ENCODE data around the gene FILIP1L. TPM values are rescaled to one million over a fixed set of nuclear protein-coding genes. Genes with fewer than 3 reads are reported as not detected.

FILIP1L gene
- total RNA-seq, 1 experiment from 2014 or later: 0.07 TPM

DNA sequence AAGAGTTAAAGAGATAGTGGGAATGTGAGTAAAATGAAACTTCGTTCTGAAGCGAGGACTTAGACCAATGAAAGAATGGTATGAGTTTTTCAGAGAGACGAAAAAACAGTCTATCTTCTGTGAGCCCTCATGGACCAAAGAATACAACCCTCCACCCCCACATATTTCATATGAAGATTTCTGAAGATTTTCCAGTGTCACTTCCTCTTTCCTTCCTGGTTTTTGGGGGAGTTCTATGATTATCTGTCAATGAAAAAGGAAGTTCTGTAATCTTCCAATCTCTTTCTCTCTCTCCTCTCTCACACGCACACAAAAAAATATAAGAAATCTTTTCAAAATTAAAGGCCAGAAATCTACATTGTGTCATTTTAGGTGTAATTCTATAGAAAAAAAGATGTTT is 269.0 kb downstream of the FILIP1L start:
- Histone ChIP-seq H4K91ac (ENCODE audit: insufficient read length, low read depth, low read length) (no peak overlapping the region), H2BK5ac (ENCODE audit: insufficient read length, low read length) (no peak overlapping the region), H3K27me3 (ENCODE audit: insufficient read depth, low read length) (no peaks in the 10 kb centered on the region), H2BK120ac (ENCODE audit: low read depth, low read length, poor library complexity, severe bottlenecking) (no peak overlapping the region), H2AK5ac (ENCODE audit: insufficient read length, low read length) (no peak overlapping the region), H3K56ac (ENCODE audit: insufficient read length, low read depth, low read length) (no peak overlapping the region), H3K9ac (ENCODE audit: extremely low read depth, insufficient read length, low read length) (no peak overlapping the region), H3T11ph (ENCODE audit: low read length) (no peak overlapping the region), H3K18ac (ENCODE audit: insufficient read length, low read depth, low read length) (no peak overlapping the region), H3K27ac (ENCODE audit: insufficient read length, low read depth, low read length) (no peak overlapping the region), H3K4me1 (ENCODE audit: insufficient read depth, low read length) (no peaks in the 10 kb centered on the region; the same call in 1 of the 2 replicates), H3K79me1 (ENCODE audit: insufficient read depth, low read depth, low read length, poor library complexity, severe bottlenecking) (no peaks in the 10 kb centered on the region), H4K20me1 (ENCODE audit: control insufficient read depth, insufficient read depth, insufficient read length) (no peaks in the 10 kb centered on the region), H4K8ac (replicated peaks; ENCODE audit: insufficient read length, low read depth, low read length) (no peak overlapping the region), H3K4ac (ENCODE audit: low read depth, low read length) (no peak overlapping the region), H2BK15ac (ENCODE audit: low read depth, low read length) (no peak overlapping the region), H4K5ac (ENCODE audit: insufficient read length, low read depth, low read length) (no peak overlapping the region), H2BK20ac (ENCODE audit: low read depth, low read length, poor library complexity, severe bottlenecking) (no peak overlapping the region), H3K9me3 (ENCODE audit: control insufficient read depth, low read depth, low read length) (no peaks in the 10 kb centered on the region), H3K14ac (ENCODE audit: insufficient read depth, low read length) (no peak overlapping the region), H3K23me2 (ENCODE audit: insufficient read length, low read depth, low read length, poor library complexity, severe bottlenecking) (no peaks in the 10 kb centered on the region), H2BK12ac (ENCODE audit: insufficient read length, low read depth, low read length) (no peak overlapping the region), H3K23ac (ENCODE audit: insufficient read length, low read depth, low read length) (no peak overlapping the region), H3K4me2 (ENCODE audit: insufficient read depth, insufficient read length, low read length) (no peak overlapping the region), H3K79me2 (ENCODE audit: insufficient read depth, low read length) (peaks cover 3% of the 10 kb centered on the region; the same call in 1 of the 2 replicates), H2AFZ (ENCODE audit: low read length) (no peak overlapping the region)
- no peak overlapping the region for H3K4me3 Mint-ChIP-seq
- no peaks in the 10 kb centered on the region for H3K27me3 Mint-ChIP-seq (ENCODE audit: low read depth)
- H3K9me3 Mint-ChIP-seq: no peaks in the 10 kb centered on the region
- H3K36me3 Mint-ChIP-seq (ENCODE audit: insufficient read depth in 1 of 3, low read depth in 3 of 3): no peaks in the 10 kb centered on the region
- DNase-seq: no peak
- WGBS (ENCODE audit: extremely low coverage, insufficient read length, low lambda C conversion rate): 100% methylated on average over 2 of the region's 4 CpGs
- no peak for TF ChIP-seq CTCF (conservative IDR thresholded peaks at IDR 0.05)
- H3K27ac Mint-ChIP-seq: no peak overlapping the region
- peaks cover 23 to 24% of the 10 kb centered on the region in 2 experiments for H3K4me1 Mint-ChIP-seq
